Suppressor macrophage (primary cell): Measurements from ENCODE around the gene TEKT5.
A peak's percentile ranks its signal among the peaks of the same experiment; 100 is the strongest.
"Not testable (repeated sequence)": the region's sequence is repeated elsewhere in the genome, so short reads cannot be mapped to it uniquely, and the experiment has no call there.

Experiments used
- DNase-seq, 4 experiments: peaks; one replicate each; pipeline ENCODE4 v3.0.0-alpha.2; 2020 to 2022

Gene TEKT5

GRCh38 chr16:10684511-10685151 is 10.1 kb downstream of the TEKT5 start:
- DNase-seq, result no peak

- DNase-seq, result no peak
Measured at GRCh38 chr16:10683170-10683569, 11.6 kb downstream of the TEKT5 start.

- no peak for DNase-seq
Measured at GRCh38 chr16:10682604-10683003, 12.1 kb downstream of the TEKT5 start.

GRCh38 chr16:10681310-10682308 is 13.1 kb downstream of the TEKT5 start:
- no peak for DNase-seq

GRCh38 chr16:10679921-10680320 is 14.8 kb downstream of the TEKT5 start:
- no peak for DNase-seq

GRCh38 chr16:10679441-10679840 is 15.3 kb downstream of the TEKT5 start:
- DNase-seq, result not testable (repeated sequence)

GRCh38 chr16:10678655-10679054 is 16.1 kb downstream of the TEKT5 start:
- DNase-seq, result peak in 1 of 4 experiments; percentile 5

- DNase-seq, result no peak
Measured at GRCh38 chr16:10676284-10676683, 18.4 kb downstream of the TEKT5 start.

- no peak for DNase-seq
Measured at GRCh38 chr16:10675861-10676260, 18.9 kb downstream of the TEKT5 start.

GRCh38 chr16:10675216-10675615 is 19.5 kb downstream of the TEKT5 start:
- no peak for DNase-seq

GRCh38 chr16:10671729-10672128 is 23.0 kb downstream of the TEKT5 start:
- no peak for DNase-seq

- no peak for DNase-seq
Measured at GRCh38 chr16:10669791-10670190, 24.9 kb downstream of the TEKT5 start.

- peak; percentile 7 to 49 (median 30) for DNase-seq
Measured at GRCh38 chr16:10668322-10669045, 26.2 kb downstream of the TEKT5 start.

- no peak for DNase-seq
Measured at GRCh38 chr16:10667239-10667638, 27.5 kb downstream of the TEKT5 start.

- no peak for DNase-seq
Measured at GRCh38 chr16:10666291-10666690, 28.4 kb downstream of the TEKT5 start.

- DNase-seq, result no peak
Measured at GRCh38 chr16:10665166-10665565, 29.6 kb downstream of the TEKT5 start.

GRCh38 chr16:10664720-10665126 is 30.0 kb downstream of the TEKT5 start:
- no peak for DNase-seq

- no peak for DNase-seq
Measured at GRCh38 chr16:10663744-10664143, 31.0 kb downstream of the TEKT5 start.

- DNase-seq, result no peak
Measured at GRCh38 chr16:10663146-10663545, 31.6 kb downstream of the TEKT5 start.

GRCh38 chr16:10662212-10662611 is 32.5 kb downstream of the TEKT5 start:
- no peak for DNase-seq

GRCh38 chr16:10661737-10662136 is 33.0 kb downstream of the TEKT5 start:
- DNase-seq, result no peak

GRCh38 chr16:10660950-10661635 is 33.6 kb downstream of the TEKT5 start:
- DNase-seq, result no peak

GRCh38 chr16:10658943-10659342 is 35.8 kb downstream of the TEKT5 start:
- DNase-seq, result no peak
